A673 (cell line): ENCODE results near the gene TP53BP2. TPM values are rescaled to one million over a fixed set of nuclear protein-coding genes. Genes with fewer than 3 reads are reported as not detected.

Experiments used
- BruUV-seq: library from RNA; stranded (reverse); fragments of 400-500 nt; replicated peaks from 2 replicates; lab custom pipeline; 2021; lab: Mats Ljungman, UMichigan
- CTCF ChIA-PET: fragments of 300-600 bp; sonication (Branson Sonifier 250); formaldehyde crosslinking; loops from one replicate; lab custom pipeline; 2022; ENCODE audit warnings: antibody characterized with exemption; lab: Charles Lee
- POLR2A ChIA-PET: fragments of 300-600 bp; sonication (Branson Sonifier 250); formaldehyde crosslinking; loops from one replicate; lab custom pipeline; 2022; ENCODE audit warnings: antibody characterized with exemption; ENCODE audit not compliant: low non-redundant PET; lab: Charles Lee
- DNase-seq: peaks from one replicate; pipeline ENCODE4 v3.0.0-alpha.2; 2015; ENCODE audit warnings: low spot score
- H3K27ac ChIP-seq: fragments of 200-600 bp; sonication (generic); 2 replicates; pipeline ENCODE4 v1.5.1; 2016; ENCODE audit warnings: mixed run types, low read depth, mild to moderate bottlenecking, mixed read lengths, antibody characterized with exemption, low read length; ENCODE audit not compliant: poor library complexity, severe bottlenecking
- H3K27me3 ChIP-seq: fragments of 200-600 bp; sonication (generic); replicated peaks from 2 replicates; pipeline ENCODE4 v1.6.1; 2017; ENCODE audit warnings: mixed run types, low read depth, mild to moderate bottlenecking, mixed read lengths, antibody characterized with exemption, low read length; ENCODE audit not compliant: insufficient read depth, poor library complexity
- H3K36me3 ChIP-seq: fragments of 200-600 bp; sonication (generic); 2 replicates; pipeline ENCODE4 v1.6.1; 2016; ENCODE audit warnings: mixed run types, mild to moderate bottlenecking, mixed read lengths, antibody characterized with exemption, low read length; ENCODE audit not compliant: insufficient read depth, poor library complexity, severe bottlenecking
- H3K4me1 ChIP-seq: fragments of 200-600 bp; sonication (generic); 2 replicates; pipeline ENCODE4 v1.6.1; 2017; ENCODE audit warnings: mixed run types, mild to moderate bottlenecking, mixed read lengths, antibody characterized with exemption, low read length; ENCODE audit not compliant: insufficient read depth, poor library complexity, severe bottlenecking
- H3K4me3 ChIP-seq: fragments of 200-600 bp; sonication (generic); 2 replicates; pipeline ENCODE4 v1.5.1; 2016; ENCODE audit warnings: low read depth, mixed run types, mild to moderate bottlenecking, mixed read lengths, low read length; ENCODE audit not compliant: poor library complexity, severe bottlenecking
- H3K9me3 ChIP-seq: fragments of 200-600 bp; sonication (generic); 2 replicates; pipeline ENCODE4 v1.6.1; 2016; ENCODE audit warnings: mixed run types, low read depth, mild to moderate bottlenecking, mixed read lengths, antibody characterized with exemption, low read length; ENCODE audit not compliant: poor library complexity, severe bottlenecking
- CTCF ChIP-seq: fragments of 300-800, 200-600 bp; sonication (generic); conservative IDR thresholded peaks from 2 replicates; pipeline ENCODE4 v1.5.1; 2017; ENCODE audit warnings: low read depth, mild to moderate bottlenecking, antibody characterized with exemption, low read length, moderate library complexity, mixed read lengths
- EZH2 ChIP-seq: fragments of 200-600 bp; sonication (generic); IDR thresholded peaks from 2 replicates; pipeline ENCODE4 v1.6.1; 2017; ENCODE audit warnings: borderline replicate concordance, low read depth, mild to moderate bottlenecking, mixed read lengths, antibody characterized with exemption, low read length; ENCODE audit not compliant: poor library complexity, severe bottlenecking
- intact Hi-C: fragments of 100-400 bp; cut with micrococcal nuclease; formaldehyde crosslinking; loops from one replicate; pipeline ENCODE4 v1.10.0; 2022; ENCODE audit not compliant: unreplicated experiment
- total RNA-seq: library from RNA; stranded (reverse); gene quantifications from 2 replicates; pipeline ENCODE4 v1.2.3, GENCODE V29; 2021

TP53BP2 gene
- total RNA-seq, 1 experiment from 2014 or later = 93.3 TPM

- no peak overlapping the region for H3K4me3 ChIP-seq
- ChIA-PET CTCF (no interaction called here), POLR2A (no interaction called here)
- no peaks in the 10 kb centered on the region for H3K27me3 ChIP-seq
- no peak overlapping the region for H3K27ac ChIP-seq
- no peak for TF ChIP-seq EZH2
- TF ChIP-seq CTCF = no peak
- no peaks in the 10 kb centered on the region for H3K9me3 ChIP-seq
- no peaks in the 10 kb centered on the region for H3K36me3 ChIP-seq
- BruUV-seq = no TSS peak
- DNase-seq = no peak
- intact Hi-C loops = no loop called here
- no peaks in the 10 kb centered on the region for H3K4me1 ChIP-seq
These were observed 18.3 kb upstream of the TP53BP2 start for GRCh38 chr1:223864084-223864483.

- Histone ChIP-seq H3K27ac (no peak overlapping the region), H3K36me3 (no peaks in the 10 kb centered on the region), H3K27me3 (no peaks in the 10 kb centered on the region), H3K9me3 (no peaks in the 10 kb centered on the region), H3K4me1 (no peaks in the 10 kb centered on the region), H3K4me3 (no peak overlapping the region)
- no peak for TF ChIP-seq CTCF
- TF ChIP-seq EZH2 = no peak
- intact Hi-C loops = no loop called here
- DNase-seq = no peak
- POLR2A ChIA-PET = no interaction called here
- BruUV-seq = no TSS peak
- CTCF ChIA-PET = interaction anchor here (0.7 kb wide), 1 partner anchor 113 kb away, joined by 4 read pairs; no protein-coding TSS in a partner anchor
These were observed 16.2 kb upstream of the TP53BP2 start for GRCh38 chr1:223861904-223862303.

- DNase-seq = no peak
- no TSS peak for BruUV-seq
- POLR2A ChIA-PET = no interaction called here
These were observed 14.4 kb upstream of the TP53BP2 start for GRCh38 chr1:223860051-223860622.

More at GRCh38 chr1:223860051-223860622, 14.4 kb upstream of the TP53BP2 start:
- H3K27ac ChIP-seq = no peak overlapping the region
- intact Hi-C loops = no loop called here
- no peaks in the 10 kb centered on the region for H3K36me3 ChIP-seq
- no peak overlapping the region for H3K4me3 ChIP-seq
- TF ChIP-seq CTCF (no peak), EZH2 (no peak)
- no peaks in the 10 kb centered on the region for H3K9me3 ChIP-seq
- no peaks in the 10 kb centered on the region for H3K27me3 ChIP-seq
- CTCF ChIA-PET = no interaction called here
- no peaks in the 10 kb centered on the region for H3K4me1 ChIP-seq
